Activated CD8-positive, alpha-beta T cell treated with anti-CD3 and anti-CD28 coated beads for 36 hours (primary cell): ENCODE measurements around the gene PLAAT4. TPM values are rescaled to one million over a fixed set of nuclear protein-coding genes. Genes with fewer than 3 reads are reported as not detected.

Experiments
- ATAC-seq: fragments of 200-7000 bp; cut with Tn5 transposase; one replicate; pipeline ENCODE4 v1.10.0; 2021; ENCODE audit warnings: mild to moderate bottlenecking, moderate library complexity
- CTCF ChIA-PET: fragments of 350-600 bp; sonication (Branson Sonifier 250); formaldehyde crosslinking; loops from one replicate; lab custom pipeline; 2021; ENCODE audit warnings: antibody characterized with exemption; lab: Charles Lee
- POLR2A ChIA-PET: fragments of 350-600 bp; sonication (Branson Sonifier 250); formaldehyde crosslinking; loops from one replicate; lab custom pipeline; 2021; ENCODE audit warnings: antibody characterized with exemption; lab: Charles Lee
- DNase-seq: peaks from one replicate; pipeline ENCODE4 v3.0.0-alpha.2; 2020
- H3K27ac Mint-ChIP-seq: one replicate; pipeline ENCODE4 v1.8.0; 2021; ENCODE audit warnings: mild to moderate bottlenecking, mixed read lengths
- H3K27me3 Mint-ChIP-seq: one replicate; pipeline ENCODE4 v1.8.0; 2021; ENCODE audit warnings: mixed read lengths
- H3K36me3 Mint-ChIP-seq: one replicate; pipeline ENCODE4 v1.8.0; 2021; ENCODE audit warnings: low read depth, mixed read lengths
- H3K4me1 Mint-ChIP-seq: one replicate; pipeline ENCODE4 v1.8.0; 2021; ENCODE audit warnings: low read depth, mixed read lengths
- H3K4me3 Mint-ChIP-seq: one replicate; pipeline ENCODE4 v1.8.0; 2021; ENCODE audit warnings: mild to moderate bottlenecking, moderate library complexity, mixed read lengths
- H3K9me3 Mint-ChIP-seq: one replicate; pipeline ENCODE4 v1.8.0; 2021; ENCODE audit warnings: mixed read lengths
- CTCF ChIP-seq: fragments of 200-600 bp; IDR thresholded peaks from one replicate; pipeline ENCODE4 v1.8.0; 2022; ENCODE audit warnings: antibody characterized with exemption, mild to moderate bottlenecking
- intact Hi-C: fragments of 100-400 bp; cut with micrococcal nuclease; formaldehyde crosslinking; loops from one replicate; pipeline ENCODE4 v1.10.0; 2022
- total RNA-seq, 2 experiments: library from RNA; stranded (reverse); gene quantifications; one replicate each; pipeline ENCODE4 v1.2.3, GENCODE V29; 2021

The PLAAT4 gene
- total RNA-seq, 2 experiments from 2014 or later, result 24.1 to 26.2 TPM

GRCh38 chr11:63508745-63509144 lies 27.9 kb upstream of the PLAAT4 start:
- no peak for DNase-seq
- ChIA-PET POLR2A (no interaction called here), CTCF (interaction anchor here (0.6 to 1.5 kb wide), 3 partner anchors 9 to 131 kb away, joined by 3 read pairs; partner anchors contain the start of gene PLAAT5)
- Mint-ChIP-seq H3K4me3 (no peak overlapping the region), H3K27me3 (no peaks in the 10 kb centered on the region), H3K27ac (no peak overlapping the region), H3K9me3 (no peaks in the 10 kb centered on the region), H3K4me1 (no peaks in the 10 kb centered on the region), H3K36me3 (no peaks in the 10 kb centered on the region)
- intact Hi-C loops, result no loop called here
- TF ChIP-seq CTCF, result no peak
- ATAC-seq, result no peak

GRCh38 chr11:63510360-63511047 lies 26.1 kb upstream of the PLAAT4 start:
- Mint-ChIP-seq H3K4me3 (no peak overlapping the region), H3K36me3 (no peaks in the 10 kb centered on the region), H3K4me1 (no peaks in the 10 kb centered on the region), H3K9me3 (no peaks in the 10 kb centered on the region), H3K27ac (no peak overlapping the region), H3K27me3 (no peaks in the 10 kb centered on the region)
- POLR2A ChIA-PET, result no interaction called here
- CTCF ChIA-PET, result interaction anchor here (0.6 to 0.8 kb wide), 2 partner anchors 126 to 225 kb away, joined by 3 to 4 read pairs; no protein-coding TSS in a partner anchor
- no peak for DNase-seq
- intact Hi-C loops, result no loop called here
- no peak for ATAC-seq
- no peak for TF ChIP-seq CTCF

- CTCF ChIA-PET, result interaction anchor here (0.8 kb wide), 1 partner anchor 125 kb away, joined by 4 read pairs; no protein-coding TSS in a partner anchor
- no peak for ATAC-seq
- no peaks in the 10 kb centered on the region for H3K27me3 Mint-ChIP-seq
- POLR2A ChIA-PET, result no interaction called here
- no peak for TF ChIP-seq CTCF
- no peak overlapping the region for H3K4me3 Mint-ChIP-seq
- no peaks in the 10 kb centered on the region for H3K36me3 Mint-ChIP-seq
- intact Hi-C loops, result no loop called here
- no peaks in the 10 kb centered on the region for H3K9me3 Mint-ChIP-seq
- no peaks in the 10 kb centered on the region for H3K4me1 Mint-ChIP-seq
- no peak overlapping the region for H3K27ac Mint-ChIP-seq
- DNase-seq, result no peak
Observed at GRCh38 chr11:63511048-63511748, 25.4 kb upstream of the PLAAT4 start.

- ATAC-seq, result no peak
- no peak for TF ChIP-seq CTCF
- no peaks in the 10 kb centered on the region for H3K4me1 Mint-ChIP-seq
Observed at GRCh38 chr11:63512816-63513215, 23.8 kb upstream of the PLAAT4 start.

GRCh38 chr11:63516109-63516508 lies 20.5 kb upstream of the PLAAT4 start:
- H3K4me3 Mint-ChIP-seq, result no peak overlapping the region
- DNase-seq (no peak), ATAC-seq (no peak)
- no peak for TF ChIP-seq CTCF
- POLR2A ChIA-PET, result no interaction called here
- intact Hi-C loops, result no loop called here
- peaks cover 11% of the 10 kb centered on the region for H3K4me1 Mint-ChIP-seq
- no peaks in the 10 kb centered on the region for H3K27me3 Mint-ChIP-seq
- no peak overlapping the region for H3K27ac Mint-ChIP-seq
- H3K9me3 Mint-ChIP-seq, result no peaks in the 10 kb centered on the region
- no peaks in the 10 kb centered on the region for H3K36me3 Mint-ChIP-seq
- CTCF ChIA-PET, result interaction anchor here (2.8 kb wide), 1 partner anchor 37 kb away, joined by 6 read pairs; no protein-coding TSS in a partner anchor

More at GRCh38 chr11:63512816-63513215, 23.8 kb upstream of the PLAAT4 start:
- no peak for DNase-seq
- Mint-ChIP-seq H3K36me3 (no peaks in the 10 kb centered on the region), H3K9me3 (no peaks in the 10 kb centered on the region), H3K4me3 (no peak overlapping the region), H3K27ac (no peak overlapping the region), H3K27me3 (no peaks in the 10 kb centered on the region)
- POLR2A ChIA-PET, result no interaction called here
- intact Hi-C loops, result no loop called here
- CTCF ChIA-PET, result no interaction called here
